Measurements from ENCODE around the gene LCMT2. TPM values are rescaled to one million over a fixed set of nuclear protein-coding genes. Genes with fewer than 3 reads are reported as not detected.

LCMT2 gene
- total and polyA plus RNA-seq, 2 of the 8 experiments (the other 6 are each of a cell fraction or from before 2014, with no cell fraction given) = 11.2 to 11.9 TPM

DNA sequence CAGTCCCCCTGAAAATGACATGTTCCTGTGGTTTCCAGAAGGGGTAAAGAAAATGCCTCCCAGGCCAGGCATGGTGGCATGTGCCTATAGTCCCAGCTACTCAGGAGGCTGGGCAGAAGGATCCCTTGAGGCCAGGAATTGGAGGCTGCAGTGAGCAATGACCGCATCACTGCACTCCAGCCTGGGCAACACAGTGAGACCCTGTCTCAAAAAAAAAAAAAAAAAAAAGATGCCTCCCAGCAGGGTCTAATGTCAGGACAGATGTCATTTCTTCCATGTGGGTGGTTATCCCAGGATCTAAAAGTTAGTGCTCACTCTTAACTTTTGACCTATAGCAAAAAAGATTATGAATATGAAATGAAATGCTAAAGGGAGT lies 13.4 kb downstream of the LCMT2 start (continued):
- TF ChIP-seq, protein P1, sequence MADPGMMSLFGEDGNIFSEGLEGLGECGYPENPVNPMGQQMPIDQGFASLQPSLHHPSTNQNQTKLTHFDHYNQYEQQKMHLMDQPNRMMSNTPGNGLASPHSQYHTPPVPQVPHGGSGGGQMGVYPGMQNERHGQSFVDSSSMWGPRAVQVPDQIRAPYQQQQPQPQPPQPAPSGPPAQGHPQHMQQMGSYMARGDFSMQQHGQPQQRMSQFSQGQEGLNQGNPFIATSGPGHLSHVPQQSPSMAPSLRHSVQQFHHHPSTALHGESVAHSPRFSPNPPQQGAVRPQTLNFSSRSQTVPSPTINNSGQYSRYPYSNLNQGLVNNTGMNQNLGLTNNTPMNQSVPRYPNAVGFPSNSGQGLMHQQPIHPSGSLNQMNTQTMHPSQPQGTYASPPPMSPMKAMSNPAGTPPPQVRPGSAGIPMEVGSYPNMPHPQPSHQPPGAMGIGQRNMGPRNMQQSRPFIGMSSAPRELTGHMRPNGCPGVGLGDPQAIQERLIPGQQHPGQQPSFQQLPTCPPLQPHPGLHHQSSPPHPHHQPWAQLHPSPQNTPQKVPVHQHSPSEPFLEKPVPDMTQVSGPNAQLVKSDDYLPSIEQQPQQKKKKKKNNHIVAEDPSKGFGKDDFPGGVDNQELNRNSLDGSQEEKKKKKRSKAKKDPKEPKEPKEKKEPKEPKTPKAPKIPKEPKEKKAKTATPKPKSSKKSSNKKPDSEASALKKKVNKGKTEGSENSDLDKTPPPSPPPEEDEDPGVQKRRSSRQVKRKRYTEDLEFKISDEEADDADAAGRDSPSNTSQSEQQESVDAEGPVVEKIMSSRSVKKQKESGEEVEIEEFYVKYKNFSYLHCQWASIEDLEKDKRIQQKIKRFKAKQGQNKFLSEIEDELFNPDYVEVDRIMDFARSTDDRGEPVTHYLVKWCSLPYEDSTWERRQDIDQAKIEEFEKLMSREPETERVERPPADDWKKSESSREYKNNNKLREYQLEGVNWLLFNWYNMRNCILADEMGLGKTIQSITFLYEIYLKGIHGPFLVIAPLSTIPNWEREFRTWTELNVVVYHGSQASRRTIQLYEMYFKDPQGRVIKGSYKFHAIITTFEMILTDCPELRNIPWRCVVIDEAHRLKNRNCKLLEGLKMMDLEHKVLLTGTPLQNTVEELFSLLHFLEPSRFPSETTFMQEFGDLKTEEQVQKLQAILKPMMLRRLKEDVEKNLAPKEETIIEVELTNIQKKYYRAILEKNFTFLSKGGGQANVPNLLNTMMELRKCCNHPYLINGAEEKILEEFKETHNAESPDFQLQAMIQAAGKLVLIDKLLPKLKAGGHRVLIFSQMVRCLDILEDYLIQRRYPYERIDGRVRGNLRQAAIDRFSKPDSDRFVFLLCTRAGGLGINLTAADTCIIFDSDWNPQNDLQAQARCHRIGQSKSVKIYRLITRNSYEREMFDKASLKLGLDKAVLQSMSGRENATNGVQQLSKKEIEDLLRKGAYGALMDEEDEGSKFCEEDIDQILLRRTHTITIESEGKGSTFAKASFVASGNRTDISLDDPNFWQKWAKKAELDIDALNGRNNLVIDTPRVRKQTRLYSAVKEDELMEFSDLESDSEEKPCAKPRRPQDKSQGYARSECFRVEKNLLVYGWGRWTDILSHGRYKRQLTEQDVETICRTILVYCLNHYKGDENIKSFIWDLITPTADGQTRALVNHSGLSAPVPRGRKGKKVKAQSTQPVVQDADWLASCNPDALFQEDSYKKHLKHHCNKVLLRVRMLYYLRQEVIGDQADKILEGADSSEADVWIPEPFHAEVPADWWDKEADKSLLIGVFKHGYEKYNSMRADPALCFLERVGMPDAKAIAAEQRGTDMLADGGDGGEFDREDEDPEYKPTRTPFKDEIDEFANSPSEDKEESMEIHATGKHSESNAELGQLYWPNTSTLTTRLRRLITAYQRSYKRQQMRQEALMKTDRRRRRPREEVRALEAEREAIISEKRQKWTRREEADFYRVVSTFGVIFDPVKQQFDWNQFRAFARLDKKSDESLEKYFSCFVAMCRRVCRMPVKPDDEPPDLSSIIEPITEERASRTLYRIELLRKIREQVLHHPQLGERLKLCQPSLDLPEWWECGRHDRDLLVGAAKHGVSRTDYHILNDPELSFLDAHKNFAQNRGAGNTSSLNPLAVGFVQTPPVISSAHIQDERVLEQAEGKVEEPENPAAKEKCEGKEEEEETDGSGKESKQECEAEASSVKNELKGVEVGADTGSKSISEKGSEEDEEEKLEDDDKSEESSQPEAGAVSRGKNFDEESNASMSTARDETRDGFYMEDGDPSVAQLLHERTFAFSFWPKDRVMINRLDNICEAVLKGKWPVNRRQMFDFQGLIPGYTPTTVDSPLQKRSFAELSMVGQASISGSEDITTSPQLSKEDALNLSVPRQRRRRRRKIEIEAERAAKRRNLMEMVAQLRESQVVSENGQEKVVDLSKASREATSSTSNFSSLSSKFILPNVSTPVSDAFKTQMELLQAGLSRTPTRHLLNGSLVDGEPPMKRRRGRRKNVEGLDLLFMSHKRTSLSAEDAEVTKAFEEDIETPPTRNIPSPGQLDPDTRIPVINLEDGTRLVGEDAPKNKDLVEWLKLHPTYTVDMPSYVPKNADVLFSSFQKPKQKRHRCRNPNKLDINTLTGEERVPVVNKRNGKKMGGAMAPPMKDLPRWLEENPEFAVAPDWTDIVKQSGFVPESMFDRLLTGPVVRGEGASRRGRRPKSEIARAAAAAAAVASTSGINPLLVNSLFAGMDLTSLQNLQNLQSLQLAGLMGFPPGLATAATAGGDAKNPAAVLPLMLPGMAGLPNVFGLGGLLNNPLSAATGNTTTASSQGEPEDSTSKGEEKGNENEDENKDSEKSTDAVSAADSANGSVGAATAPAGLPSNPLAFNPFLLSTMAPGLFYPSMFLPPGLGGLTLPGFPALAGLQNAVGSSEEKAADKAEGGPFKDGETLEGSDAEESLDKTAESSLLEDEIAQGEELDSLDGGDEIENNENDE (IDR thresholded peaks at IDR 0.05; ENCODE audit: insufficient replicate concordance, low read length) = no peak
- TF ChIP-seq RFX5 (IDR thresholded peaks at IDR 0.05; ENCODE audit: borderline replicate concordance, low read depth, low read length) (no peak), EP300 (IDR thresholded peaks at IDR 0.05; ENCODE audit: borderline replicate concordance in 1 of 2, low read depth in 2 of 2, low read length in 2 of 2) (no peak), KDM1A (IDR thresholded peaks at IDR 0.05; ENCODE audit: borderline replicate concordance, low read length) (no peak), SP1 (IDR thresholded peaks at IDR 0.05; ENCODE audit: low read depth, low read length) (no peak)

Data from H1 (cell line).